ENCODE results near the gene ALDH3B2. TPM values are rescaled to one million over a fixed set of nuclear protein-coding genes. Genes with fewer than 3 reads are reported as not detected.

Gene ALDH3B2
- total RNA-seq, 1 donor = not detected

GRCh38 chr11:67700548-67701262, 26.3 kb upstream of the ALDH3B2 start:
- no peak for TF ChIP-seq CTCF (IDR thresholded peaks at IDR 0.05; ENCODE audit: insufficient read depth, low read length)
- H3K4me3 ChIP-seq (ENCODE audit: low read depth, low read length) = no peak overlapping the region
- DNase-seq (ENCODE audit: low read depth) = no peak

GRCh38 chr11:67700141-67700540, 25.7 kb upstream of the ALDH3B2 start:
- no peak for TF ChIP-seq CTCF (IDR thresholded peaks at IDR 0.05; ENCODE audit: insufficient read depth, low read length)

GRCh38 chr11:67699521-67699920, 25.1 kb upstream of the ALDH3B2 start:
- no peak for TF ChIP-seq CTCF (IDR thresholded peaks at IDR 0.05; ENCODE audit: insufficient read depth, low read length)
- no peak for DNase-seq (ENCODE audit: low read depth)
- no peak overlapping the region for H3K4me3 ChIP-seq (ENCODE audit: low read depth, low read length)

More at GRCh38 chr11:67700141-67700540, 25.7 kb upstream of the ALDH3B2 start:
- H3K4me3 ChIP-seq (ENCODE audit: low read depth, low read length) = no peak overlapping the region
- no peak for DNase-seq (ENCODE audit: low read depth)

GRCh38 chr11:67698247-67698646, 23.8 kb upstream of the ALDH3B2 start:
- DNase-seq (ENCODE audit: low read depth) = no peak
- no peak overlapping the region for H3K4me3 ChIP-seq (ENCODE audit: low read depth, low read length)
- TF ChIP-seq CTCF (IDR thresholded peaks at IDR 0.05; ENCODE audit: insufficient read depth, low read length) = no peak

- H3K4me3 ChIP-seq (ENCODE audit: low read depth, low read length) = no peak overlapping the region
- DNase-seq (ENCODE audit: low read depth) = no peak
- no peak for TF ChIP-seq CTCF (IDR thresholded peaks at IDR 0.05; ENCODE audit: insufficient read depth, low read length)
Measured at GRCh38 chr11:67697846-67698245, 23.4 kb upstream of the ALDH3B2 start.

- H3K4me3 ChIP-seq (ENCODE audit: low read depth, low read length) = no peak overlapping the region
- no peak for DNase-seq (ENCODE audit: low read depth)
- no peak for TF ChIP-seq CTCF (IDR thresholded peaks at IDR 0.05; ENCODE audit: insufficient read depth, low read length)
Measured at GRCh38 chr11:67696998-67697397, 22.6 kb upstream of the ALDH3B2 start.

- H3K4me3 ChIP-seq (ENCODE audit: low read depth, low read length) = no peak overlapping the region
- no peak for TF ChIP-seq CTCF (IDR thresholded peaks at IDR 0.05; ENCODE audit: insufficient read depth, low read length)
- DNase-seq (ENCODE audit: low read depth) = no peak
Measured at GRCh38 chr11:67695606-67696005, 21.2 kb upstream of the ALDH3B2 start.

Measured in fibroblast of the aortic adventitia (primary cell).